ENCODE results near the gene KCTD3.

Gene KCTD3

DNA sequence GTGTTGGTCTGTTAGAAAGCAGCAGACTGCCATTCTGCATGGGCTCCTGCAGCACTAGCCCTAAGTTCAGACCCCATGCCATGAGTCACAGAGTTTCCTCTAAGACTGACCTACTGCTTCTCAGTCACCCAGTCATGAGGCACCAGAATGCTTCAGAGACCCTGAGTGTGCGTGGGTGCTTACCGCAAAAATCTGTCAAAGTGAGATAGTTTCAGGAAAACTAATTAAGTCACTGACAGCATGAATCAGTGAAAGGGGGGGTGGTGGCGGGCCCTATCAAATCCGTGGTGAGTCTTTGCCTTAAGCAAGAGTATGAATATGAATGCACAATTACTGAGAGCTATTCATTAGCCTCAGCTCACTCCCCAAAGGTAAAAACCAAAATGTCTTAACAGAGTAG, 98.1 kb downstream of the KCTD3 start:
- DNase-seq (ENCODE audit: low spot score) = no peak
- Histone ChIP-seq H3K4me3 (no peak overlapping the region), H3K27ac (no peak overlapping the region)
- no peak for TF ChIP-seq CTCF (IDR thresholded peaks at IDR 0.05)

DNA sequence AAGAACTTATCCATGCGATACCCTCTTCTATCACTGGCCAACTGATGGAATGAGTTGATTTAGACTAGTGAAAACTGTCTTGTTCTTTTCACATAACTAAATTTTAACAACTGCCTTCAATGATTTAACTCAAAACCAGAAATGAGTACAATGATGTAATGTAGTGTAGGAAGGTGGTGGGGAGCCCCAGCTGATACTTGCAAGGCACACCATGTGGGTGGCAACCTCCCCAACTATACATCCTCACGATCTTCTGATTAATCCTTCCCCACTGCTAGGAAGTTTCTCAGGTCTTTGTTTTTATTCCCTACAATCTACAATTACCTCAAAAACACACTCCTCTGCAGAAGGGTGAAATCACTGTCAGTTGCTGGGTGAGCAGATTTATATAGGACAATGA, 100.7 kb downstream of the KCTD3 start:
- no peak for DNase-seq (ENCODE audit: low spot score)
- no peak for TF ChIP-seq CTCF (IDR thresholded peaks at IDR 0.05)

GRCh38 chr1:215669806-215670491, 102.8 kb downstream of the KCTD3 start:
- Histone ChIP-seq H3K4me3 (no peak overlapping the region), H3K27ac (no peak overlapping the region)
- DNase-seq (ENCODE audit: low spot score) = no peak
- no peak for TF ChIP-seq CTCF (IDR thresholded peaks at IDR 0.05)

More for the DNA sequence above, 100.7 kb downstream of the KCTD3 start:
- H3K4me3 ChIP-seq = no peak overlapping the region
- H3K27ac ChIP-seq = no peak overlapping the region

Measured in coronary artery (tissue), 2 donors.